Hindlimb muscle (tissue), 1 donor: ENCODE measurements around the gene PDE7B. TPM values are rescaled to one million over a fixed set of nuclear protein-coding genes. Genes with fewer than 3 reads are reported as not detected.

Experiments
- DNase-seq: peaks from one replicate; pipeline ENCODE4 v3.0.0-alpha.2; 2013
- polyA plus RNA-seq: library from polyadenylated mRNA; unstranded; fragments of 120-200 nt; gene quantifications from one replicate; pipeline ENCODE4 v1.2.1, GENCODE V29; 2013; ENCODE audit not compliant: insufficient read length

PDE7B gene
- polyA plus RNA-seq, 1 donor, result 7.1 TPM

DNA sequence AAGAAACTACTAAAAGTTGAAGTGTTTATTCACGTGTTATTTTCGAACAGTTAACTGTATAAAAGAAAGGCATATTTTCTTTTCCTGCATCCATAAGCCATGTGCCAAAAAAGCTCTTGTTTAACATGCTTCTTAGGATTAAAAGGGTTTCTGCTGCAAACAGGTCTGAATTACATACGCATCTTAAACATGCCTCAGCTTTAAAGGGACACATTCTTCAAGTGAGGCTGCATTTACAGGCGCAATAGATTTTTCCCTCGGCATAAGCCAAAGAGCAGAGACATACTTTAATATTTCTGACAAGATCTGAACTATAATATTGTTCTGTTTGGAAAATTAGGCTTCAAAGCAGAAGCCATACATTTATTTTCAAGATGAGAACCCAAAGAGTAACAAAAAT is 39.4 kb downstream of the PDE7B start:
- DNase-seq, result no peak

- DNase-seq, result no peak
Measured at GRCh38 chr6:135891710-135892109, 40.2 kb downstream of the PDE7B start.

GRCh38 chr6:135895231-135895911 is 43.9 kb downstream of the PDE7B start:
- DNase-seq, result no peak

DNA sequence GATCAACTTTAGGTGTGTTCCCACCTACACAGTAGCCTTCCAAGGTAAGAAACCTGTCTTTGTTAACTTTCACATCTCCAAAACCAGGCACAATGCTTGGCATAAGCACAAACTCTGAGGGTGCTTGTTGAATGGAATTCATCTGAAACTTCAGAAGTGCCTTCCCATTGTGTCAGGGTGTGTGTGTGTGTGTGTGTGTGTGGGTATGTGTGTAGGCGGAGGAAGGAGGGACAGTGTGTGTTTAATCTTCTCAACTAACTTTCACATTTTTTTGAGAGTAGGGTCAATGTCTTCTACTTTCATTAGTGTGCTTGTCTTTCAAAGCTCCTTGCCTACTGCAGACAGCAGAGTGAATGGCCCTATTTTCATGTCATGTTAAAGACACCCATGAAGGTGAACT is 45.6 kb downstream of the PDE7B start:
- DNase-seq, result no peak

GRCh38 chr6:135901774-135902524 is 50.4 kb downstream of the PDE7B start:
- DNase-seq, result peak; percentile 83

GRCh38 chr6:135902756-135903331 is 51.3 kb downstream of the PDE7B start:
- no peak for DNase-seq

DNA sequence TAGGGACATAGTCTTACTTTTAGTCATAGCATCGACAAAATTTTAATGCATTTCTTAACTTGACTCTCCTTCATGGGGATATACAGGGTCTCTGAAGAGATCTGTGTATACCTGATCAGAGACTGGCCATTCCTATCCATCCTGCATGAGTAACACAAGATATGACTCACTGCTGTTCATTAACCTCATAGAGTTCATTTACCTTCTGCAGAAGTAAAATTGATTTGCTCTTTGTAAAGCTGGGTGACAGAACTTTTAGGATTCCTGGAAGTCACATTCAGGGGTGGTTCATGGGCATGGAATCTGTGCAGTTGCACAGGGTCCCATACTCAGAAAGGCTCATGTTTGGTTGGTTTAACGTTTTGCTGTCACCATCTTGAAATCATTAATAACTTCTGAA is 53.2 kb downstream of the PDE7B start:
- DNase-seq, result no peak

DNA sequence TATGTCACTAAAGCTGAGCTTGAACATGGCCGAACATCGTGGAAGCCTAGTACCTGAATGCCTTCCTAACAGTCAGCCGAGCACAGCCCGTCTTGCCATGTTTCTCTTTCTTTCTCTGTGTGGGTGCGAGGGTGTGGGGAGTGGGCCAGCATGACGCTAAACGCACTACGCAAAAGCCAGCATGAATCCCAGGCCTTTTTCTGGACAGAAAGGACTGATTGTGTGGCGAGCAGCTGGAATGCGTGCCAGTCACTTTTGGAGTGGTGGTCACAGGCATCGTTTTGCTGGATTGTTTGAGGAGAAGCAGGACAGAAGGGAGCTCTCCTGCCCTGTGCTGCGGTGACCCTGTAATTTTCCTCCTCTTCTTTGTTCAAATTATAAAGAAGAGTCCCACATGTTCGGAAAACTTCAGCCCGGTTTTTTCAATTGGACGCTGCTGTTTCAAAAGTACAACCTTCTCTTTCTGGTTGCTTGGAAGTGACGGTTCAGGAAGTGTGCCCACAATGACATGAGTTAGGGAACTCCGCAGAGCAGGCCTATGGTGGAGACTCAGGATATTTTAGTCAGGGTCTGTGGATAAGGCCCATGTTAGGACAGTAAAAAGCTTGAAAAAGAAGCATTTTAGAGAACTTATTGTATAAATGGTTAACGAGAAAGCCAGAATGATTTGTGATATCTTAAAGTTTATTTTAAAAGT is 54.3 kb downstream of the PDE7B start:
- no peak for DNase-seq

GRCh38 chr6:135906542-135906941 is 55.0 kb downstream of the PDE7B start:
- DNase-seq, result no peak

GRCh38 chr6:135906972-135907465 is 55.5 kb downstream of the PDE7B start:
- DNase-seq, result peak; percentile 40

DNA sequence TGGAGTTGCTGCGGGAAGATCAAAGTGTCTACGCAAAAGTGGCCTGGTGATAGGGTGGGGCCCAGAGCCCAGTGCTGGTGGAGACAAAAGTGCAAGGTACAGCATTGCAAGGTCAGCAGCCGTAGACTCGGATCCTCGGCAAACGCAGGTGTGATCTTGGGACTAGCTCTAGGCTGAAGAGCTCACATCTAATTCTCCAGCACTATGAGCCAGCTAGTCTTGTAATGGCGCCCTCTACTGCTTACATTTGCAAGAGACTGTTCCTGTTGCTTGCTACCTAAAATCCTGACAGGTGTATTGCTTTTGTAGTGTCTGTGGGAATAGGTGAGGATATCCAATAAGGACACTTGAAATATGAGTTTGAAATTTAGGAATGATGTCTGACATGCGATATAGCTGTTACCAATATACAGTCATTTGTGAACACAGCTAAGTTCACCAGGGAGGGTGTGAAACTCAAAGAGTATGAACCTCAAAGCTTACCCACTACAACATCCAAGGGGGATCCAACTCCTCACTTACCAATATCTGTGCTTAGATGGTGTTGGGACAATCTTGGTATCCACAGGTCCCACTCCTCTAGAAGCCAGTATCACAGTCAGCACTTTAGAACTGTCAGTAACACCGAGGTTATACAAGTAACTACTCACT is 58.4 kb downstream of the PDE7B start:
- DNase-seq, result no peak

- no peak for DNase-seq
Measured at GRCh38 chr6:135910790-135911618, 59.5 kb downstream of the PDE7B start.

GRCh38 chr6:135913785-135914184 is 62.3 kb downstream of the PDE7B start:
- DNase-seq, result no peak

DNA sequence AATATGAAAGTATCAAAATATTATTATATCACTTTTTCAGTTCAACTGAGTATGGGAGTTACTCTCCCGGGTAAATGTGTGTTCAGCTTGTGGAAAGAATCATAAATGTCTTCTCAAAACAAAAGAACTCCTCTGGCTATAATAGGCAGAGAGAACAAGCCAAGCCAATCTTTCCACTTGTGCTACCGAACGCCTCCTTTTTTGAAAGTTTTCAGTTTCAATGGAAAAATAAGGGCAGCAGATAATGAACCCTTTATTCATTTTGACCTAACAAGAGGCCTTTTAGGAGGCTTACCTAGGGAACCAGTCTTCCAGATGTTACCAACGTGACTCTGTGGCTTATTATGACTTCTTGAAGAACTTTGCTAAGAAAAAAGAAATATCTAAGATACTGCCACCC is 67.5 kb downstream of the PDE7B start:
- DNase-seq, result no peak

DNA sequence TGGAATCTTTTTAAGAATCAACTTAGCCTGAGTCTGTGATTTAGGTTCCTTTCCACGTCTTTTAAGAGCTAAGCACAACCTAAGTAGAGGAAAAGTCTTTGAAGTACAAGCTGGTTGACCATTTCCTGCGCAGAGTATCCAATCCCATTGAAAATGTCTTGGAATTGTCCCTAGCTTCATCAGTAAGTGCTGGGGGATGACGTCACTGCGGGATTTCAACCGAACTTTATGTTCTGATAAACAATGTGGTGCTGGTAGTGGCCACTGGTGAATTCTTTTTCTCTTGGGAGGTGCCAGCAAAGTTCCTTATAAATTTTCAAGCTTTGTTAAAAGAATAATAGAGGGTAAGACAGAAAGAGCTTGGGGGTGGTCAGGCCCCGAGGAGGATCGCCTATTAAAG is 69.2 kb downstream of the PDE7B start:
- no peak for DNase-seq

GRCh38 chr6:135921188-135921587 is 69.7 kb downstream of the PDE7B start:
- DNase-seq, result no peak

DNA sequence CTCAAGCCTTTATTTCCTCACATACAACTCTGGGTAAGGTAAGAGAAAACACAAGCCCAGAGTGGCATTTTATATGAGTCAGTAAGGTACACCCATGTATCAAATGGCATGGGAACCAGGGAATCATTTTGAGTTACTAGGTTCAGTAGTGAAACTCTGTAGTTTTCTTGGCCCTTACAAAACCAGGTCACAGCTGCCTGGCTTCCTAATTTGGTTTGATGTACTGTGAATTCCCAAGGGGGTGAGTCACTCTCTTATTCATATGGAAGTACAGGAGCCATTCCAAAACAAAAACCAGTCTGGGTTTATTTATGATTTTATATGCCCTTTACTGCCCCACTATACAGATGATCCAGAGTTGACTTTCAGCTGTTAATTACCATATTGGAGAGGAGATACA is 70.7 kb downstream of the PDE7B start:
- DNase-seq, result peak; percentile 76

DNA sequence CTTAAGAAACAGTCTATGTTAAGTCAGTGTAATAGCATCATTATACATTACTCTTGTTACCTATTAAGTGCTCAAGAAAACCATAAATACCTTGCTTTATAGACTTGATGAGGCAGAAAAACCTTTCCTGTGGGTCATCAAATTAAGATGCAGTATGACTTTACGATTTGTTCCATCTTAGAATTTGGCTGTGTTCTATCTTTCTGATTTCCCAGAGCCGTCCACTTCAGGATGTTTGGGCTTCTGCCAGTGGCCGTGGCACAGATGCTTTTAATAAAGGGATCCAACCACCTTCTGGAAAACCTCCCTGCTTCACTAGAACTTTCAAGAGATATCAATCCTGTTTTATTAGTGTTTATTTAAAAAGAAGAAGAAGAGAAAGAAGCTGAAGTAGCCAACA is 71.2 kb downstream of the PDE7B start:
- DNase-seq, result peak; percentile 64

- no peak for DNase-seq
Measured at GRCh38 chr6:135932651-135933050, 81.2 kb downstream of the PDE7B start.

DNA sequence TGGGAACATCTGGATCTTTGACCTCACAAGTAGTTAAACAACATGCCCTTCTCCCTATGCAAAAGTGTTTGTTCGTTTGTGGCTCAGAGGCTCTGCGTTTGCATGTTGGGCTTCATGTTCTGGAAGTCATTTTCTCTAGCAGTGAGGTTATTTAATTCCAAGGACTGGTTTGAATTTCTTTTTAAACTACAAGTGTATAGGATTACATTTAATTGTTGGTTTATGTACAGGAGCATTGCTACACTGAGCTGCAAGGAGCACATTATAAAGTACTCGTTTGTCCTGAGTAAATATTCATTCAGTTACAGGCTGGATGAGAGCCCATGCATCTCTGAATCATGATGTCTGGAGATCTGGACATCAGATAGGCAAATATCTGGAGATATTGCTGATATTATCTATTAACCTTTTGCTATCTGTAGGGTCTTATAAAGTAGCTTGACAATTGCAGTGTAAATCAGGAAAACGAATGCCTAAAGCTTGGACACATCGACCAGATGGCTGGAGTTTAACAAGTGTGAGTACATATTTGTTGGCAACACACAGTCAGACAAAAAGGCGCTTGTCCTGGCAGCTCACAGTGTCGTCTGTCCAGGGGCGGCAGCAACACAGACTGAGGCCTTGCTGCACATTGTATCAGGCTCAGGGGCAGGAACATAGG is 84.6 kb downstream of the PDE7B start:
- peak; percentile 30 for DNase-seq

DNA sequence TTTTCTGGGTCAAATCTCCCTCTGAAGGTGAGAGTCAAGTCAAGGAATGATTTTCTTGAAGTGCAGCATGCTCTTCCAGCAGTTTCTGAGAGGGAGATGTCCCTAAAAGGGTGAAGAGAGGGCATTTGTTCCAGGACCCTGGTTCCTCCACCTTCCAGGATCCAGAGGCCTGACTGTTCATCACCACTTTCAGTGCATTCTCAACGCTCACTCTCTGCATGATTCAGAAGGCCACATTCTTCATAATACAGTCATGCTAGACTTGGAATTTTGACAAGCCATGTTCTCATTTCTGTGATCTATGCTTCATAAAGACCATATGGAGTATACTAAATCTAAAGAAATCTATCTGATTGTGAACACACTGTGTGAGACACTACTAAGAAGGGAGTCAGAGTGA is 85.1 kb downstream of the PDE7B start:
- DNase-seq, result peak; percentile 45
